GM12873 (cell line): ENCODE results near the gene YAP1.

Source experiments
- TF ChIP-seq, protein P1 (sequence below): IDR thresholded peaks from 2 replicates; pipeline ENCODE4 v1.5.1; 2012; ENCODE audit warnings: low read depth, mild to moderate bottlenecking, moderate library complexity, low read length, control low read depth; ENCODE audit not compliant: insufficient read depth; ENCODE audit errors: missing control alignments

Gene YAP1

DNA sequence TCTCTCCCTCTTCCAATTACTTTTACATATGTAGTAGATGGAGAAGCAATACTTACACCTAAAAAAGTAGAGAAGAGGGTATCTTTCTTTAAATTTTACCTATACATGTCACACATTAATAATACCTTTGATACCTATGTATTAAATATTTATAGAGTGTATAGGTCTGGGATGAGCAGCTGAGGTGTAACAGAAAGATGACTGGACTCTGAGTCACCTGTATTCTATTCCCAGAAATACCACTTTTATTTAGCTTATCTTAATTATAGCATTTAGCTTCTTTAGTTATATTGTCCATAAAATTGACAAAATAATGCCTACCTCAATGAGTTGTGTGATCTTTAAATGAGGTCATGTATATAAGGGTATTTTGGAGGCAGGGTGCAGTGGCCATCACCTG, 30.6 kb upstream of the YAP1 start:
- TF ChIP-seq, protein P1, sequence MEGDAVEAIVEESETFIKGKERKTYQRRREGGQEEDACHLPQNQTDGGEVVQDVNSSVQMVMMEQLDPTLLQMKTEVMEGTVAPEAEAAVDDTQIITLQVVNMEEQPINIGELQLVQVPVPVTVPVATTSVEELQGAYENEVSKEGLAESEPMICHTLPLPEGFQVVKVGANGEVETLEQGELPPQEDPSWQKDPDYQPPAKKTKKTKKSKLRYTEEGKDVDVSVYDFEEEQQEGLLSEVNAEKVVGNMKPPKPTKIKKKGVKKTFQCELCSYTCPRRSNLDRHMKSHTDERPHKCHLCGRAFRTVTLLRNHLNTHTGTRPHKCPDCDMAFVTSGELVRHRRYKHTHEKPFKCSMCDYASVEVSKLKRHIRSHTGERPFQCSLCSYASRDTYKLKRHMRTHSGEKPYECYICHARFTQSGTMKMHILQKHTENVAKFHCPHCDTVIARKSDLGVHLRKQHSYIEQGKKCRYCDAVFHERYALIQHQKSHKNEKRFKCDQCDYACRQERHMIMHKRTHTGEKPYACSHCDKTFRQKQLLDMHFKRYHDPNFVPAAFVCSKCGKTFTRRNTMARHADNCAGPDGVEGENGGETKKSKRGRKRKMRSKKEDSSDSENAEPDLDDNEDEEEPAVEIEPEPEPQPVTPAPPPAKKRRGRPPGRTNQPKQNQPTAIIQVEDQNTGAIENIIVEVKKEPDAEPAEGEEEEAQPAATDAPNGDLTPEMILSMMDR = no peak

GRCh38 chr11:102081313-102081712, 28.9 kb upstream of the YAP1 start:
- TF ChIP-seq, protein P1 = no peak

GRCh38 chr11:102085864-102086551, 24.2 kb upstream of the YAP1 start:
- TF ChIP-seq, protein P1 = no peak

DNA sequence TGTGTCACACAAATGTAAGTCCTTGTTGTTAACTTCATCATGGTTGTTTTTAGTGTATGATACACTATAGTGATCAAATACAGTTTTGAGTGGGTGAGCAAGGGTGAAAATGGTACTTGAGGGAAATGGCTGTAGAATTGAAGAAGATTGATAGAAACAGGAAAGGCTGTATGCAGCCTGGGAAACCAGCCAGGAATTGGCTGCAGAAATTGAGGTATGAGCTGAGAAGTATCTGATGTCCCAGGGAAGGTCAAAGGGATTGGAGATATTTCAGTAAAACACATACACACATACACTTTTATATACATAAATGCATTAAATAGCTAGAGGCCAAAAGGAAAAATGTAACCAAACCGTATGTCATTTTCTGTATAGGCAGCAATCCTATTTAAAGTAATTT, 13.1 kb upstream of the YAP1 start:
- TF ChIP-seq, protein P1 = no peak

DNA sequence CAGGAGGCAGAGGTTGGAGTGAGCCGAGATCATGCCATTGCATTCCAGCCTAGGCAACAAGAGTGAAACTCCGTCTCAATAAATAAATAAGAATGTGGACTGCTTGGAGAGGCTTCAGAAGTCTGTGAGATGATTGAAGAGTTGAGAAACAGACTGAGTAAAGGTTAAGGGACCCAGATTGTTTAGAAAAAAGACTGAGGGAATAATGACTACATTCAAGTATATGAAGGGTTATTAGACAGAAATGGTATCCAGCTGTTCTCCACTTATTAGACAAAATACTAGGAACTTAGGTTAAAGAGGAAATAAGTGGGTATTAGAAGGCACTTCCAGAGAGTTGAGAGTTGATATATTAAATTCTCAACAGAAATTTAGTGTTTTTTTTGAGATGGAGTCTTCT, 10.5 kb upstream of the YAP1 start:
- TF ChIP-seq, protein P1 = no peak

GRCh38 chr11:102108734-102109440, 1.4 kb upstream of the YAP1 start:
- TF ChIP-seq, protein P1 = no peak

DNA sequence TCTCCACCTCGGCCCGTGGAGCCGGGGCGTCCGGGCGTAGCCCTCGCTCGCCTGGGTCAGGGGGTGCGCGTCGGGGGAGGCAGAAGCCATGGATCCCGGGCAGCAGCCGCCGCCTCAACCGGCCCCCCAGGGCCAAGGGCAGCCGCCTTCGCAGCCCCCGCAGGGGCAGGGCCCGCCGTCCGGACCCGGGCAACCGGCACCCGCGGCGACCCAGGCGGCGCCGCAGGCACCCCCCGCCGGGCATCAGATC, 439 bp downstream of the YAP1 start:
- TF ChIP-seq, protein P1 = no peak
